NCI-H524 (cell line): ENCODE results near the gene BROX.
"Not testable (repeated sequence)": the region's sequence is repeated elsewhere in the genome, so short reads cannot be mapped to it uniquely, and the experiment has no call there.

Experiments
- DNase-seq, 2 experiments: peaks; one replicate each; lab custom pipeline; 2025; lab: John Stamatoyannopoulos, UW

Gene BROX

GRCh38 chr1:222732216-222733159 lies 20.1 kb downstream of the BROX start:
- DNase-seq, result no peak

- DNase-seq, result no peak
Measured at GRCh38 chr1:222734740-222735139, 22.4 kb downstream of the BROX start.

- DNase-seq, result no peak
Measured at GRCh38 chr1:222736470-222736869, 24.1 kb downstream of the BROX start.

GRCh38 chr1:222736972-222737371 lies 24.6 kb downstream of the BROX start, which contains the start of gene FAM177B:
FAM177B (plus strand) TSS chr1:222737202; CDS start chr1:222746546, 9,344 bp downstream.
- no peak for DNase-seq

- DNase-seq, result no peak
Measured at GRCh38 chr1:222739465-222739864, 27.1 kb downstream of the BROX start.

GRCh38 chr1:222739929-222740328 lies 27.6 kb downstream of the BROX start:
- no peak for DNase-seq

GRCh38 chr1:222741630-222742457 lies 29.5 kb downstream of the BROX start:
- DNase-seq, result not testable (repeated sequence)

GRCh38 chr1:222749927-222750326 lies 37.6 kb downstream of the BROX start:
- DNase-seq, result peak in 1 of 2 experiments; percentile 32

GRCh38 chr1:222750651-222751050 lies 38.3 kb downstream of the BROX start:
- DNase-seq, result no peak

- DNase-seq, result no peak
Measured at GRCh38 chr1:222751255-222751654, 38.9 kb downstream of the BROX start.

GRCh38 chr1:222754366-222755139 lies 42.2 kb downstream of the BROX start:
- no peak for DNase-seq

GRCh38 chr1:222757646-222758268 lies 45.4 kb downstream of the BROX start:
- DNase-seq, result no peak

GRCh38 chr1:222759451-222760035 lies 47.2 kb downstream of the BROX start:
- no peak for DNase-seq

GRCh38 chr1:222761083-222761482 lies 48.7 kb downstream of the BROX start:
- DNase-seq, result no peak

- DNase-seq, result not testable (repeated sequence)
Measured at GRCh38 chr1:222762178-222762577, 49.8 kb downstream of the BROX start.

GRCh38 chr1:222767152-222767571 lies 54.8 kb downstream of the BROX start:
- no peak for DNase-seq

- no peak for DNase-seq
Measured at GRCh38 chr1:222768592-222768991, 56.2 kb downstream of the BROX start.

- no peak for DNase-seq
Measured at GRCh38 chr1:222769181-222769580, 56.8 kb downstream of the BROX start.

- DNase-seq, result no peak
Measured at GRCh38 chr1:222769971-222770620, 57.7 kb downstream of the BROX start.

- DNase-seq, result no peak
Measured at GRCh38 chr1:222772996-222773379, 60.6 kb downstream of the BROX start.

GRCh38 chr1:222777463-222777862 lies 65.1 kb downstream of the BROX start:
- no peak for DNase-seq
